Endothelial cell of umbilical vein (primary cell): ENCODE measurements around the gene RNH1. TPM values are rescaled to one million over a fixed set of nuclear protein-coding genes. Genes with fewer than 3 reads are reported as not detected.
A peak's percentile ranks its signal among the peaks of the same experiment; 100 is the strongest.

ENCODE experiments used
- BruUV-seq: library from RNA; stranded (reverse); fragments of 400-500 nt; replicated peaks from 2 replicates; lab custom pipeline; 2021; lab: Mats Ljungman, UMichigan
- CTCF ChIA-PET: fragments of 300-600, 350-600 bp; sonication (Branson Sonifier 250); formaldehyde crosslinking; loops from one replicate; lab custom pipeline; 2021; ENCODE audit warnings: antibody characterized with exemption, inconsistent platforms; lab: Charles Lee
- POLR2A ChIA-PET: fragments of 300-600, 350-600 bp; sonication (Branson Sonifier 250); formaldehyde crosslinking; loops from one replicate; lab custom pipeline; 2021; ENCODE audit warnings: antibody characterized with exemption, inconsistent platforms; lab: Charles Lee
- DNase-seq: peaks from one replicate; pipeline ENCODE4 v3.0.0-alpha.2; 2011; ENCODE audit warnings: low read depth, low spot score
- FAIRE-seq: peaks from 2 replicates; lab custom pipeline; 2011; peaks lifted over from hg19 to GRCh38; lab: Jason Lieb, UNC
- H2AFZ ChIP-seq: 2 replicates; pipeline ENCODE4 v1.6.0; 2012; ENCODE audit warnings: low read depth, low read length, control low read depth, inconsistent platforms
- H3K27ac ChIP-seq: 2 replicates; pipeline ENCODE4 v1.5.1; 2011; ENCODE audit warnings: low read depth, mild to moderate bottlenecking, control low read depth, low read length, moderate library complexity; ENCODE audit not compliant: insufficient read depth
- H3K27me3 ChIP-seq, 2 experiments: 2 replicates each; pipeline versions ENCODE4 v1.6.0 to v1.6.1; 2011; ENCODE audit warnings: low read length in 2 of 2, mixed read lengths in 1 of 2; ENCODE audit not compliant: control insufficient read depth in 2 of 2, insufficient read depth in 2 of 2
- H3K36me3 ChIP-seq, 2 experiments: 2 replicates in 1 of 2; 3 replicates in 1 of 2; pipeline ENCODE4 v1.5.1; 2011; ENCODE audit warnings: low read length in 2 of 2, mild to moderate bottlenecking in 1 of 2, moderate library complexity in 1 of 2; ENCODE audit not compliant: control insufficient read depth in 2 of 2, insufficient read depth in 2 of 2; ENCODE audit errors: extremely low read depth in 1 of 2
- H3K4me1 ChIP-seq: 3 replicates; pipeline ENCODE4 v1.5.1; 2011; ENCODE audit warnings: mild to moderate bottlenecking, low read length; ENCODE audit not compliant: control insufficient read depth, insufficient read depth; ENCODE audit errors: extremely low read depth
- H3K4me2 ChIP-seq: 2 replicates; pipeline ENCODE4 v1.6.1; 2011; ENCODE audit warnings: low read length, control low read depth, mixed read lengths; ENCODE audit not compliant: insufficient read depth
- H3K4me3 ChIP-seq, 3 experiments: fragments of 200-600 bp in 1 of 3; sonication (generic), shearing (Covaris generic) in 1 of 3; replicated peaks in 1 of 3; 2 replicates each; pipeline ENCODE4 v1.5.1; 2011 to 2016; ENCODE audit warnings: control low read depth in 3 of 3, low read length in 3 of 3, mild to moderate bottlenecking in 2 of 3, inconsistent platforms in 1 of 3, low read depth in 1 of 3, moderate library complexity in 1 of 3; ENCODE audit not compliant: insufficient read depth in 1 of 3
- H3K79me2 ChIP-seq: 2 replicates; pipeline ENCODE4 v1.6.0; 2012; ENCODE audit warnings: low read length, inconsistent platforms; ENCODE audit not compliant: control insufficient read depth, insufficient read depth
- H3K9ac ChIP-seq: replicated peaks from 2 replicates; pipeline ENCODE3; 2011; ENCODE audit warnings: low read length, control low read depth; ENCODE audit not compliant: insufficient read depth; ENCODE audit errors: extremely low read depth
- H3K9me1 ChIP-seq: replicated peaks from 3 replicates; pipeline ENCODE4 v1.6.0; 2011; ENCODE audit warnings: mild to moderate bottlenecking, low read length; ENCODE audit not compliant: control insufficient read depth, insufficient read depth; ENCODE audit errors: extremely low read depth
- H3K9me3 ChIP-seq: replicated peaks from 2 replicates; pipeline ENCODE4 v1.5.1; 2012; ENCODE audit warnings: low read length, inconsistent platforms; ENCODE audit not compliant: control insufficient read depth, insufficient read depth
- H4K20me1 ChIP-seq: replicated peaks from 2 replicates; pipeline ENCODE3; 2011; ENCODE audit warnings: mild to moderate bottlenecking, low read length; ENCODE audit not compliant: control insufficient read depth, insufficient read depth; ENCODE audit errors: extremely low read depth
- FOS ChIP-seq: IDR thresholded peaks from 2 replicates; pipeline ENCODE4 v1.6.1; 2011; ENCODE audit warnings: mild to moderate bottlenecking, low read length, moderate library complexity, borderline replicate concordance; ENCODE audit not compliant: insufficient read depth
- GATA2 ChIP-seq: IDR thresholded peaks from 2 replicates; pipeline ENCODE4 v1.7.0; 2011; ENCODE audit warnings: low read depth, mild to moderate bottlenecking, moderate library complexity, mixed read lengths, low read length; ENCODE audit not compliant: insufficient read length, insufficient read depth
- MAX ChIP-seq: IDR thresholded peaks from 2 replicates; pipeline ENCODE4 v1.6.1; 2011; ENCODE audit not compliant: insufficient read depth, insufficient read length
- POLR2A ChIP-seq: IDR thresholded peaks from 2 replicates; pipeline ENCODE4 v1.6.1; 2012; ENCODE audit warnings: low read depth, mild to moderate bottlenecking, control low read depth, low read length
- dilution Hi-C: fragments of 300-500 bp; cut with MboI; formaldehyde crosslinking; loops from one replicate; pipeline ENCODE4 v1.15.0; 2019; ENCODE audit warnings: low sequenced_read_pairs; ENCODE audit not compliant: extremely low pct_ligation_motif_present
- intact Hi-C: fragments of 100-400 bp; cut with micrococcal nuclease; formaldehyde crosslinking; loops from one replicate; pipeline ENCODE4 v1.10.0; 2022
- polyA plus RNA-seq, 4 experiments: library from polyadenylated mRNA; depleted of rRNA in 3 of 4; stranded (reverse) in 3 of 4; unstranded in 1 of 4; fragments of >200 nt; gene quantifications; 2 replicates each; pipeline versions ENCODE4 v1.2.1 to v1.2.3, GENCODE V29; 2011 to 2012; ENCODE audit warnings: missing spikeins in 1 of 4
- total RNA-seq: library from RNA; stranded (reverse); gene quantifications from 2 replicates; pipeline ENCODE4 v1.2.3, GENCODE V29; 2021

The RNH1 gene
- total and polyA plus RNA-seq, 2 donors (not counting 3 experiments of a cell fraction or from before 2014, with no cell fraction given), result 144 to 198 TPM

GRCh38 chr11:497565-498296 is 9.3 kb downstream of the RNH1 start:
- no peak for TF ChIP-seq GATA2
- no peak for TF ChIP-seq FOS
- TF ChIP-seq MAX, result peak; percentile 1
- H3K27me3 ChIP-seq, result no peaks in the 10 kb centered on the region
- peaks cover 3 to 62% of the 10 kb centered on the region in 2 experiments for H3K36me3 ChIP-seq
- no peaks in the 10 kb centered on the region for H3K9me1 ChIP-seq
- BruUV-seq, result no TSS peak
- no peak for FAIRE-seq
- no peak overlapping the region for H3K9ac ChIP-seq
- H3K79me2 ChIP-seq, result no peaks in the 10 kb centered on the region
- intact Hi-C loops, result no loop called here
- no peaks in the 10 kb centered on the region for H3K4me1 ChIP-seq
- POLR2A ChIA-PET, result interaction anchor here (0.5 kb wide), 1 partner anchor 32 kb away, joined by 4 read pairs; no protein-coding TSS in a partner anchor
- no peak overlapping the region for H3K4me3 ChIP-seq
- DNase-seq, result no peak
- no peak overlapping the region for H3K4me2 ChIP-seq
- CTCF ChIA-PET, result no interaction called here
- H4K20me1 ChIP-seq, result no peaks in the 10 kb centered on the region
- no peak overlapping the region for H3K27ac ChIP-seq
- H3K9me3 ChIP-seq, result no peaks in the 10 kb centered on the region
- H2AFZ ChIP-seq, result no peak overlapping the region
- dilution Hi-C loops, result no loop called here

DNA sequence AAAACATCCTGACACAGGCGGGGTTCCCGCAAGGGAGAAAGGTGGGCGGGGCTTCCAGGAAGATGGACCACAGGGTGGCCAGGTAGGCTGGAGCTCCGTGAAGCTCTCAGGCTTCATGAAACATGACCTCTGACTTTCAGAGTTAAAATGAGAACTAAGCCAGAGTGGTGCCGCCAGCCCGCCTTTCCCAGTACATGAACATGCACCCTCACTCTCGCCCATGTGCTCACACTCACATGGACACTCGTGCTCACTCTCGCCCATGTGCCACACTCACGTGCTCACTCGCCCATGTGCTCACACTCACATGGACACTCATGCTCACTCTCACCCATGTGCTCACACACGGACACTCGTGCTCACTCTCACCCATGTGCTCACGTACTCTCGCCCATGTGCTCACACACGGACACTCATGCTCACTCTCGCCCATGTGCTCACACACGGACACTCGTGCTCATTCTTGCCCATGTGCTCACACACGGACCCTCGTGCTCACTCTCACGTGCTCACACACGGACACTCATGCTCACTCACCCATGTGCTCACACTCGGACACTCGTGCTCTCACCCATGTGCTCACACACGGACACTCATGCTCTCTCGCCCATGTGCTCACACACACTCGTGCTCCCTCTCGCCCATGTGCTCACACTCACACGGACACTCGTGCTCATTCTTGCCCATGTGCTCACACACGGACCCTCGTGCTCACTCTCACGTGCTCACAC is 10.0 kb downstream of the RNH1 start:
- H3K27ac ChIP-seq, result no peak overlapping the region
- BruUV-seq, result no TSS peak
- no peaks in the 10 kb centered on the region for H3K27me3 ChIP-seq
- H3K4me1 ChIP-seq, result no peaks in the 10 kb centered on the region
- no peak overlapping the region for H2AFZ ChIP-seq
- no peak overlapping the region for H3K4me2 ChIP-seq
- no peaks in the 10 kb centered on the region for H3K79me2 ChIP-seq
- intact Hi-C loops (no loop called here), dilution Hi-C loops (no loop called here)
- FAIRE-seq (no peak), DNase-seq (no peak)
- H3K4me3 ChIP-seq, result no peak overlapping the region
- H4K20me1 ChIP-seq, result no peaks in the 10 kb centered on the region
- no peaks in the 10 kb centered on the region for H3K9me3 ChIP-seq
- peaks cover 3 to 64% of the 10 kb centered on the region in 2 experiments for H3K36me3 ChIP-seq
- TF ChIP-seq GATA2 (no peak), POLR2A (peak; percentile 14), MAX (peak; percentile 72)
- POLR2A ChIA-PET, result no interaction called here
- H3K9me1 ChIP-seq, result no peaks in the 10 kb centered on the region
- CTCF ChIA-PET, result interaction anchor here (1.1 kb wide), 1 partner anchor 22 kb away, joined by 4 read pairs; no protein-coding TSS in a partner anchor
- H3K9ac ChIP-seq, result no peak overlapping the region
